Raji (cell line): ENCODE data around the gene SIK3.

ENCODE experiments used
- POLR2A ChIP-seq: IDR thresholded peaks from 2 replicates; pipeline ENCODE4 v1.6.1; 2011; ENCODE audit warnings: low read depth, low read length, control low read depth; ENCODE audit not compliant: insufficient read depth

The SIK3 gene

GRCh38 chr11:116869610-116870009 lies 228.6 kb downstream of the SIK3 start:
- TF ChIP-seq POLR2A = no peak

- no peak for TF ChIP-seq POLR2A
Measured at GRCh38 chr11:116868066-116868465, 230.2 kb downstream of the SIK3 start.

- no peak for TF ChIP-seq POLR2A
Measured at GRCh38 chr11:116867619-116868018, 230.6 kb downstream of the SIK3 start.

GRCh38 chr11:116866804-116867455 lies 231.3 kb downstream of the SIK3 start:
- TF ChIP-seq POLR2A = no peak

GRCh38 chr11:116865696-116866095 lies 232.5 kb downstream of the SIK3 start:
- no peak for TF ChIP-seq POLR2A

GRCh38 chr11:116864531-116864930 lies 233.7 kb downstream of the SIK3 start:
- no peak for TF ChIP-seq POLR2A

- no peak for TF ChIP-seq POLR2A
Measured at GRCh38 chr11:116862951-116863350, 235.3 kb downstream of the SIK3 start.

GRCh38 chr11:116862185-116862584 lies 236.0 kb downstream of the SIK3 start:
- TF ChIP-seq POLR2A = no peak

- TF ChIP-seq POLR2A = no peak
Measured at GRCh38 chr11:116861539-116861938, 236.7 kb downstream of the SIK3 start.

- no peak for TF ChIP-seq POLR2A
Measured at GRCh38 chr11:116860303-116860702, 237.9 kb downstream of the SIK3 start.

GRCh38 chr11:116859175-116859574 lies 239.1 kb downstream of the SIK3 start:
- no peak for TF ChIP-seq POLR2A

GRCh38 chr11:116857936-116858335 lies 240.3 kb downstream of the SIK3 start:
- TF ChIP-seq POLR2A = no peak

- TF ChIP-seq POLR2A = no peak
Measured at GRCh38 chr11:116857316-116857715, 240.9 kb downstream of the SIK3 start.

- TF ChIP-seq POLR2A = no peak
Measured at GRCh38 chr11:116856423-116856822, 241.8 kb downstream of the SIK3 start.

- TF ChIP-seq POLR2A = no peak
Measured at GRCh38 chr11:116855413-116855812, 242.8 kb downstream of the SIK3 start.

- TF ChIP-seq POLR2A = no peak
Measured at GRCh38 chr11:116853461-116854073, 244.7 kb downstream of the SIK3 start.

GRCh38 chr11:116852261-116853031 lies 245.8 kb downstream of the SIK3 start:
- no peak for TF ChIP-seq POLR2A

- TF ChIP-seq POLR2A = no peak
Measured at GRCh38 chr11:116851626-116852025, 246.6 kb downstream of the SIK3 start.
